GM21515 (cell line): ENCODE results near the gene C12orf56.
"Not testable (repeated sequence)": the region's sequence is repeated elsewhere in the genome, so short reads cannot be mapped to it uniquely, and the experiment has no call there.

Experiments used
- ATAC-seq: cut with Tn5 transposase; IDR thresholded peaks from one replicate; pipeline ENCODE4 v1.9.1; 2021; ENCODE audit not compliant: unreplicated experiment

C12orf56 gene

GRCh38 chr12:64240781-64241180 lies 149.8 kb downstream of the C12orf56 start:
- ATAC-seq, result no peak

- no peak for ATAC-seq
Measured at GRCh38 chr12:64237382-64237781, 153.2 kb downstream of the C12orf56 start.

DNA sequence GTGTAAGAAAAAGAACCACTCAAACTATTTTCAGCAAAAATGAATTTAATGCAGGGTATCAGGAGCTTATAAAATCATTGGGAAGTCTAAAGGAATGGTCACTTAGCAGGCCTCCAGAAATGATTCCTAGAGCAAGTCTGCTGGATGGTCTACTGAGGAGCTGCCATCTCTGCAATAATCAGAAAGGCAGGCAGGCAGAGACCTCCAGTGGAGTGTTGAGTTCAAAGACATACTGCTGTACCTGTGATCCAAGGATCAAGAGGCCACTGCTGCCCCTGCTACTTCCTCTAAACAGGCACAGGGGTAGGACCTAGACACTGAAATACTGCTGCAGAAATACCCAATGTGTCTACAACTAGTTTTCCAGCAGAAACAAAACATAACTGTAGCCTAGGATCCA lies 154.0 kb downstream of the C12orf56 start:
- ATAC-seq, result no peak

DNA sequence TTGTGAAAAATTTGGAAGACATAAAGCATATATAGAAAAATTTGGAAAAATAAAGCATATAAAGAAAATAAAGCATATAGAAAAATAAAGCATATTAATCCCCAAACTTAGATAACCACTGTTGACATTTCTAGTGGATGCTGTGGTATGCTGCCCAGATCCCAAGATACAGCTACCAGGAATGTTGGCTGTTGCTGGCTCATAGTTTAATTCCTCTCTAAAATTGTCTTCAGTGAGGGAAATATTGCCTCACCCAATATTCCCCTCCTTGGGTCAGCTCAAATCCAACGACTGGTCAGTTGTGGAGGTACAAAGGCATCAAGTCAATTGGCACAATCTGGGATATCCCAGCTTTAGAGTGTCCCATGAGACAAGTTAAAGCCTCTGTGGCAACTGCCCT lies 158.4 kb downstream of the C12orf56 start:
- ATAC-seq, result no peak

- no peak for ATAC-seq
Measured at GRCh38 chr12:64229796-64230195, 160.8 kb downstream of the C12orf56 start.

GRCh38 chr12:64229240-64229639 lies 161.3 kb downstream of the C12orf56 start:
- no peak for ATAC-seq

DNA sequence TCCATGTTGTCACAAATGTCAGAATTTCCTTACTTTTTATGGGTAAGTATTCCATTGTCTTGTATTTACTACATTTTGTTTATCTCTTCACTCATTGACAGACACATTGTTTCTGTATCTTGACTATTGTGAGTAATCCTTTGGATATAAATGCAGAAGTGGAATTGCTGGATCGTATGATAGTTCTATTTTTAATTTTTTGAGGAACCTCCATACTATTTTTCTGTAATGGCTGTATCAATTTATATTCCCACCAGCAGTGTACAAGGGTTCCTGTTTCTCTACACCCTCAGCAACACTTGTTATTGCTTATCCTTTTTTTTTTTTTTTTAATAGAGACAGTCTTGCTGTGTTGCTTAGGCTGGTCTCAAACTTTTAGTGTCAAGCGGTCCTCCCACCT lies 164.9 kb downstream of the C12orf56 start:
- ATAC-seq, result no peak

DNA sequence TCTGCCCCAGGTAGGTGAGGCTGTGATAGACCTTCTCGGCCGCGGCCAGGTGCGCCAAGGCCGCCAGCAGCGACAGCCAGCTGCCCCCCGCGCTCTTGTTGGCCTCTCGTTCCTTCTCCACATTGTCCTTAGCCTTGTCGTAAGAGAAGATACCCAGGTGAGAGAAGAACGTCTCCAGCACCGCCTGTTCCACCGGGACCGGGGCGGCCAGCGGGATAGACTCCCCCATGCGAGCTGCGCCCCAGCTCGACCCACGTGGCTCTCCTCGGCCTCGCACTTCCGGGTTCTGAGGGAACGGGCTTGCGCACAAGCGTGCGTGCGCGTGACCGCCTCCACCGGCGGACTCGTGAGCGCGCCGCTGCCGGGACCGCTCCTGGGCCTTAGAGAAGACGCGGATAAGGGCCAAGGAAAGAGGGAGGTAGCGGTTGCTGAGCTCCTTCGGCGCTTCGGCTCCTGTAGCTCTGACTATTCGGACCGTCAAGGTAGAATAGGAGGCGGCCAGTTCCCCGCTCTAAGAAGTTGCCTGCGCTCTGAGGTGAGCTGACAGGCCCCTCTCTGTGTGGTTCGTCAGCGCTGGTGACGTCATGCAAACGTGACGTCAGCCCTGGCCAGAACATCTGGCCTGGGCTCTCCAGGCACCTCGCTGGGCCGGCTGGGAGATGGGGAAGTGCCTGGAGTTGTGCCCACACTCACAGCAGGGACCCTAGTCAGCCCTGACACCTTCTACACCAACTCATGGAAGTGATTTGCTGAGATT lies 168.4 kb downstream of the C12orf56 start, which contains the start of gene KICS2:
Gene KICS2, minus strand, starts transcription at position 288 of the 757 bp plus-strand sequence. Its CDS starts 59 bp downstream, at position 229.
- ATAC-seq, result peak; percentile 96

DNA sequence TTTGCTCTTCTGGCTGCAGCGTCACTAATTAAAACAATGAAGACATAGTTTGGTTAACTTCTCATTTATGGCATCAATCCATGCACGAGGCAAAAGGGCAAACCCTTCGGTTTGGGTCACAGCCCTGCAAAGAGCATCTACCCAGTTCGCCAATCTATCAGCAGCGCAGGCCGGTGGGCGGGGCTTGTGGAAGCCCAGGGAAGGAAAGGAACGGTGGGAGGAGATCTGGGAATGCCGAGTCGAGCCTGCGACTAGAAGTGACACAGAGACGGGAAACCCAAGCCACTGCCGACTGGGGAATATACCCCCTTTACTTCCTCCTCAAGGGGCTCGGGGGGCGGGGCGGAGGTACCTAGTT lies 168.9 kb downstream of the C12orf56 start:
- peak; percentile 33 for ATAC-seq

- no peak for ATAC-seq
Measured at GRCh38 chr12:64220046-64220445, 170.5 kb downstream of the C12orf56 start.

DNA sequence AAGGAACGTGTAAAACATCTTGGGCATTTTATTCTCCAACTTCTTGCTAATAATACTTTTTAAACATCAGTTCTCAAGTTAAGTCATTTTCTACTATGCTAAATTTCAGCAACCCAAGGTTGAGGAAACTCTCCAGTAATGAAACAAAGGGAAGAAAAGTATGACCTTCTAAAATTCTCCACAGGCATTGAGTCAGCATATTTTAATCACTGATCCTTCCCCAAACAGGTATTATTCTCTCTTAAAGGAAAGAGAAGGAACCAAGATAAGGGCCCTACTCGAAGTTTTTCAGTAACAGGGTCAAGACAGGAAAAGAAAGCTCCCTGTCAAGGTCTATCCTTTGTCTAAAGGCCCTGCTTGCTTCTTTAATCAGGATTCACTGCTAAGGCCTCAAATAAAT lies 171.4 kb downstream of the C12orf56 start:
- no peak for ATAC-seq

DNA sequence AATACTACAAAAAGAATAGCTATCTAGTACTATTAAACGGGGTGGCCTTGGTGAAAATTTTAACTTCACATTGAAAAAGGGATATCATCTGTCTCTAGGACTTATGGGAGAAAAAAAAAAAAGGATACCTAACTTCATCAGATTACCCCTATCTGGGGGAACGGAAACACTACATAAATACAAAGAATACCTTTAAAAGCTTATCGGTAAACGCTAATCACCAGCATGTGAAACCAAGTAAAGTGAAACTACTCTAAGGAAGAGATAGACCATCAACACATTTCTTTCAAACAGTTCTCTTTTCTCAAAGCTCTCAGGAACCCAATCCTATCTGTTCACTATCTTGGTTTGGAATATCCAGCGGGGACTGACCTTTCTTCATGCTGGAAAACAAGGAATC lies 172.0 kb downstream of the C12orf56 start:
- no peak for ATAC-seq

DNA sequence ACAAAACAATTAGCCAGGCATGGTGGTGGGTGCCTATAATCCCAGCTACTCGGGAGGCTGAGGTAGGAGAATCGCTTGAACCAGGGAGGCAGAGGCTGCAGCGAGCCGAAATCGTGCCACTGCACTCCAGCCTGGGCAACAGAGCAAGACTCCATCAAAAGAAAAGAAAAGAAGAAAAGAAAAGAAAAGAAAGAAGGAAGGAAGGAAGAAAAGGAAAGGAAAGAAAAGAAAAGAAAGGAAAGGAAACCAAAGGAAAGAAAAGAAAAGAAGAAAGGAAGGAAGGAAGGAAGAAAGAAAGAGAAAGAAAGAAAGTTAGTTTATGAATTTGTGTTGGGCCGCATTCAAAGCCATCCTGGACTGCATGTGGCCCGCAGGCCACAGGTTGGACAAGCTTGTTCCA lies 172.9 kb downstream of the C12orf56 start:
- not testable (repeated sequence) for ATAC-seq

GRCh38 chr12:64216239-64216638 lies 174.3 kb downstream of the C12orf56 start:
- ATAC-seq, result no peak
